Activated T-helper 1 cell treated with anti-CD3 and anti-CD28 coated beads, Interleukin-12 subunit alpha, Interleukin-12 subunit beta, Interleukin-2, Interleukin-4 antibody, amounts not matched to agents 30 ng/mL and 10 ng/mL and 1 ng/mL, durations not matched to agents 14 hours and 24 hours and 36 hours (primary cell): ENCODE measurements around the gene PIP4P1. TPM values are rescaled to one million over a fixed set of nuclear protein-coding genes. Genes with fewer than 3 reads are reported as not detected.
"Not testable (repeated sequence)": the region's sequence is repeated elsewhere in the genome, so short reads cannot be mapped to it uniquely, and the experiment has no call there.

ENCODE experiments used
- DNase-seq: peaks from one replicate; pipeline ENCODE4 v3.0.0; 2021; ENCODE audit warnings: low spot score
- H3K27ac Mint-ChIP-seq: one replicate; pipeline ENCODE4 v1.8.0; 2021; ENCODE audit warnings: mild to moderate bottlenecking, mixed read lengths
- H3K27me3 Mint-ChIP-seq: one replicate; pipeline ENCODE4 v1.8.0; 2022; ENCODE audit warnings: mild to moderate bottlenecking, moderate library complexity, mixed read lengths; ENCODE audit not compliant: insufficient read depth
- H3K36me3 Mint-ChIP-seq: one replicate; pipeline ENCODE4 v1.8.0; 2021; ENCODE audit warnings: low read depth, mixed read lengths
- H3K4me1 Mint-ChIP-seq: one replicate; pipeline ENCODE4 v1.8.0; 2021; ENCODE audit warnings: low read depth, mixed read lengths
- H3K4me3 Mint-ChIP-seq: one replicate; pipeline ENCODE4 v1.8.0; 2021; ENCODE audit warnings: mild to moderate bottlenecking, moderate library complexity, mixed read lengths
- H3K9me3 Mint-ChIP-seq: one replicate; pipeline ENCODE4 v1.8.0; 2021; ENCODE audit warnings: mixed read lengths
- intact Hi-C: fragments of 100-400 bp; cut with micrococcal nuclease; formaldehyde crosslinking; loops from one replicate; pipeline ENCODE4 v1.15.1; 2024
- total RNA-seq: library from RNA; stranded (reverse); gene quantifications from 2 replicates; pipeline ENCODE4 v1.2.3, GENCODE V29; 2022

PIP4P1 gene
- total RNA-seq, 1 donor from 2014 or later: 36.6 TPM

- peak; percentile 85 for DNase-seq
- Mint-ChIP-seq H3K9me3 (no peaks in the 10 kb centered on the region), H3K4me1 (peaks cover 40% of the 10 kb centered on the region), H3K36me3 (peaks cover 30% of the 10 kb centered on the region), H3K27me3 (peaks cover 3% of the 10 kb centered on the region), H3K27ac (peak within 1 kb of the TSS; percentile 96), H3K4me3 (peak within 1 kb of the TSS; percentile 95)
- intact Hi-C loops: loop anchor here (1.0 to 5.0 kb wide), 7 partner anchors 8 to 144 kb away; partner anchors contain the start of genes APEX1, OSGEP, PARP2 and PIP4P1
These were observed 8.1 kb upstream of the PIP4P1 start, which contains the start of gene PNP for GRCh38 chr14:20469242-20469889. PNP (plus strand) TSS chr14:20469406; CDS start chr14:20469525, 119 bp downstream.

- DNase-seq: no peak
- H3K27ac Mint-ChIP-seq: peak overlapping the region; percentile 96
These were observed 7.6 kb upstream of the PIP4P1 start for GRCh38 chr14:20468764-20469241.

GRCh38 chr14:20460458-20461224, 593 bp downstream of the PIP4P1 start:
- no peaks in the 10 kb centered on the region for H3K9me3 Mint-ChIP-seq
- intact Hi-C loops: loop anchor here (1.0 to 5.0 kb wide), 9 partner anchors 7 to 807 kb away; partner anchors contain the start of genes CCNB1IP1, HNRNPC, PARP2 and PNP
- no peak for DNase-seq
- peaks cover 26% of the 10 kb centered on the region for H3K36me3 Mint-ChIP-seq
- peak overlapping the region; percentile 70 for H3K27ac Mint-ChIP-seq
- H3K4me3 Mint-ChIP-seq: peak overlapping the region; percentile 94
- peaks cover 23% of the 10 kb centered on the region for H3K4me1 Mint-ChIP-seq
- H3K27me3 Mint-ChIP-seq: no peaks in the 10 kb centered on the region

More at GRCh38 chr14:20468764-20469241, 7.6 kb upstream of the PIP4P1 start:
- Mint-ChIP-seq H3K27me3 (peaks cover 3% of the 10 kb centered on the region), H3K36me3 (peaks cover 25% of the 10 kb centered on the region), H3K4me1 (peaks cover 34% of the 10 kb centered on the region), H3K4me3 (peak overlapping the region; percentile 95), H3K9me3 (no peaks in the 10 kb centered on the region)
- intact Hi-C loops: loop anchor here (1.0 to 5.0 kb wide), 7 partner anchors 8 to 144 kb away; partner anchors contain the start of genes APEX1, OSGEP, PARP2 and PIP4P1

GRCh38 chr14:20458031-20458789, 3.0 kb downstream of the PIP4P1 start:
- Mint-ChIP-seq H3K36me3 (peaks cover 26% of the 10 kb centered on the region), H3K4me1 (peaks cover 23% of the 10 kb centered on the region), H3K27me3 (no peaks in the 10 kb centered on the region), H3K4me3 (no peak overlapping the region), H3K27ac (no peak overlapping the region), H3K9me3 (no peaks in the 10 kb centered on the region)
- DNase-seq: no peak
- intact Hi-C loops: no loop called here

- H3K4me1 Mint-ChIP-seq: peaks cover 23% of the 10 kb centered on the region
- no peaks in the 10 kb centered on the region for H3K27me3 Mint-ChIP-seq
- DNase-seq: no peak
- no peak overlapping the region for H3K4me3 Mint-ChIP-seq
- H3K36me3 Mint-ChIP-seq: peaks cover 36% of the 10 kb centered on the region
- peak overlapping the region; percentile 32 for H3K27ac Mint-ChIP-seq
- no peaks in the 10 kb centered on the region for H3K9me3 Mint-ChIP-seq
- intact Hi-C loops: no loop called here
These were observed 4.3 kb downstream of the PIP4P1 start for GRCh38 chr14:20456971-20457370.

GRCh38 chr14:20455355-20456300, 5.6 kb downstream of the PIP4P1 start:
- Mint-ChIP-seq H3K9me3 (no peaks in the 10 kb centered on the region), H3K4me3 (no peak overlapping the region), H3K36me3 (peaks cover 42% of the 10 kb centered on the region), H3K27me3 (no peaks in the 10 kb centered on the region), H3K4me1 (peaks cover 20% of the 10 kb centered on the region), H3K27ac (no peak overlapping the region)
- no peak for DNase-seq
- intact Hi-C loops: loop anchor here (2.0 kb wide), 4 partner anchors 13 to 225 kb away; partner anchors contain the start of gene PNP

GRCh38 chr14:20454516-20455354, 6.5 kb downstream of the PIP4P1 start, which contains the start of the genes APEX1 and OSGEP:
APEX1 (plus strand) TSS chr14:20455226; CDS start chr14:20455646, 420 bp downstream.
OSGEP (minus strand) TSS chr14:20454812; CDS start chr14:20454683, 129 bp downstream.
- peak; percentile 97 for DNase-seq
- intact Hi-C loops: loop anchor here (1.0 to 2.0 kb wide), 7 partner anchors 14 to 226 kb away; partner anchors contain the start of genes PARP2, PNP and TEP1
- Mint-ChIP-seq H3K4me1 (peaks cover 11% of the 10 kb centered on the region), H3K27ac (no peak within 1 kb of the TSS), H3K36me3 (peaks cover 39% of the 10 kb centered on the region), H3K9me3 (no peaks in the 10 kb centered on the region), H3K4me3 (peak within 1 kb of the TSS; percentile 53), H3K27me3 (no peaks in the 10 kb centered on the region)

- H3K27me3 Mint-ChIP-seq, DNase-seq, H3K9me3 Mint-ChIP-seq, H3K27ac Mint-ChIP-seq, H3K4me1 Mint-ChIP-seq: not testable (repeated sequence)
- Mint-ChIP-seq H3K36me3 (peaks cover 43% of the 10 kb centered on the region), H3K4me3 (peak overlapping the region; percentile 34)
- intact Hi-C loops: loop anchor here (1.0 kb wide), 1 partner anchor 8 kb away; the partner anchor contains the start of gene PIP4P1
These were observed 8.4 kb downstream of the PIP4P1 start for GRCh38 chr14:20452831-20453230.

GRCh38 chr14:20446889-20447288, 14.3 kb downstream of the PIP4P1 start:
- DNase-seq: no peak
- Mint-ChIP-seq H3K4me1 (peaks cover 11% of the 10 kb centered on the region), H3K27ac (no peak overlapping the region), H3K27me3 (no peaks in the 10 kb centered on the region), H3K9me3 (no peaks in the 10 kb centered on the region), H3K4me3 (no peak overlapping the region), H3K36me3 (peaks cover 44% of the 10 kb centered on the region)
- intact Hi-C loops: no loop called here

- H3K4me3 Mint-ChIP-seq, DNase-seq, H3K27me3 Mint-ChIP-seq, H3K27ac Mint-ChIP-seq, intact Hi-C loops, H3K9me3 Mint-ChIP-seq: not testable (repeated sequence)
- H3K4me1 Mint-ChIP-seq: peaks cover 28% of the 10 kb centered on the region
- peaks cover 26% of the 10 kb centered on the region for H3K36me3 Mint-ChIP-seq
These were observed 17.6 kb downstream of the PIP4P1 start for GRCh38 chr14:20443650-20444049.

GRCh38 chr14:20441461-20441860, 19.8 kb downstream of the PIP4P1 start:
- peaks cover 5% of the 10 kb centered on the region for H3K36me3 Mint-ChIP-seq
- no peaks in the 10 kb centered on the region for H3K9me3 Mint-ChIP-seq
- no peak overlapping the region for H3K27ac Mint-ChIP-seq
- intact Hi-C loops: no loop called here
- no peaks in the 10 kb centered on the region for H3K27me3 Mint-ChIP-seq
- no peak overlapping the region for H3K4me3 Mint-ChIP-seq
- peaks cover 28% of the 10 kb centered on the region for H3K4me1 Mint-ChIP-seq
- no peak for DNase-seq
